GM19397 (cell line): ENCODE results near the gene TMEM116.
"Not testable (repeated sequence)": the region's sequence is repeated elsewhere in the genome, so short reads cannot be mapped to it uniquely, and the experiment has no call there.

Source experiments
- ATAC-seq: cut with Tn5 transposase; IDR thresholded peaks from one replicate; pipeline ENCODE4 v1.9.1; 2021; ENCODE audit warnings: mild to moderate bottlenecking, moderate library complexity; ENCODE audit not compliant: unreplicated experiment

Gene TMEM116

DNA sequence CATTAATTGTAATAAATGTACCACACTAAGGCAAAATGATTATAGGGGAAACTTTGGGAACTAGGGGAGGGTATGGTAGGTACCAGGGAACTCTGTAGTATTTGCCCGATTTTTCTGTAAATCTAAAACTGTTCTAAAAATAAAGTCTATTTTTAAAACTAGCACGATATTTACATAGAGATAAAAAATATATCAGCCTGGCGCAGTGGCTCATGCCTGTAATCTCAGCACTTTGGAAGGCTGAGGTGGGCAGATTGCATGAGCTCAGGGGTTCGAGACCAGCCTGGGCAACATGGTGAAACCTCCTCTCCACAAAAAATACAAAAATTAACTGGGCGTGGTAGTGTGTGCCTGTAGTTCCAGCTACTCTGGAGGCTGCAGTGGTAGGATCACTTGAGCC lies 32.4 kb downstream of the TMEM116 start:
- ATAC-seq: no peak

DNA sequence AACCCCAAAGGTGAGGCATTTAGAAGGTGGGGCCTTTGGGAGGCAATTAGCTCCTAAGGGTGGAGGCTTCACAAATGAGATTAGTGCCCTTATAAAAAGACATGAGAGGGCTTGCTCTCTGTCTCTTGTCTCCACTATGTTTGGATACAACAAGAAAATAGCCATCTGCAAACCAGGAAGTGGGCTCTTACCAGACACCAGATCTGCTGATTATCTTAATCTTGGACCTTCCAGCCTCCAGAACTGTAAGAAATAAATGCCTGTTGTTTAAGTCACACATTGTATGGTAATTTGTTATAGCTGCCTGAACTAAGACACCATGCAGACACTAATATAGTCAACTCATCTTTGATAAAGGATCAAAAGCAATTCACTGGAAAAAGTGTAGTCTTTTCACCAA lies 34.4 kb downstream of the TMEM116 start:
- no peak for ATAC-seq

DNA sequence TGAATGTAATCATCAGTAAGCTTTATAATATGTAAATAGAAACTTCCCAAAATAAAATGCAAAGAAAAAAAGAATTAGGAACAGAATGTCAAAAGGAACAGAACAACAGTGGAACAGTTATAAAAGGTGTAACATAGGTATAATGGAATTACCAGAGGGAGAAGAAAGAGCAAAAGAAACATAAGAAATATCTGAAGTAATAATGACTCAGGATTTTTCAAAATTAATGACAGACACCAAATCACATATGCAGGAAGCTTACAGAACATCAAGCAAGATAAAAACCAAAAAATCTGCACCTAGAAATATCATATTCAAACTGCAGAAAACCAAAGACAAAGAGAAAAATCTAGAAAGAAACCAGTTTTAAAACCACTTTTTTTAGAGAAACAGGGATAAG lies 36.1 kb downstream of the TMEM116 start:
- ATAC-seq: no peak

DNA sequence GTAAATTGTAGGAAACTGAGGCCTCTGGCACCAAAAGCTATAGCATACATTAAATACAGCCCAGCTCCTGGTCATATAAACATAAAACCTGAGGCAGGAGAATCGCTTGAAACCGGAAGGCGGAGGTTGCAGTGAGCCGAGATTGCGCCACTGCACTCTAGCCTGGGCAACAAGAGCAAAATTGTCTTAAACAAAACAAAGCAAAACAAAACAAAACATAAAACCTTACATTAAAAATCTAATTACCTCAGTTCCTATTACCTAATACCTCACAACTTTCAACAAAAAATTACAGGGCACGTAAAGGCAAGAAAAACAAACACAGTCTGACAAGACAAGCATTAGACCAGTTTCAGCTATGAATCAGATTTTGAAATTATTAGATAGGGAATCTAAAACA lies 36.7 kb downstream of the TMEM116 start:
- no peak for ATAC-seq

DNA sequence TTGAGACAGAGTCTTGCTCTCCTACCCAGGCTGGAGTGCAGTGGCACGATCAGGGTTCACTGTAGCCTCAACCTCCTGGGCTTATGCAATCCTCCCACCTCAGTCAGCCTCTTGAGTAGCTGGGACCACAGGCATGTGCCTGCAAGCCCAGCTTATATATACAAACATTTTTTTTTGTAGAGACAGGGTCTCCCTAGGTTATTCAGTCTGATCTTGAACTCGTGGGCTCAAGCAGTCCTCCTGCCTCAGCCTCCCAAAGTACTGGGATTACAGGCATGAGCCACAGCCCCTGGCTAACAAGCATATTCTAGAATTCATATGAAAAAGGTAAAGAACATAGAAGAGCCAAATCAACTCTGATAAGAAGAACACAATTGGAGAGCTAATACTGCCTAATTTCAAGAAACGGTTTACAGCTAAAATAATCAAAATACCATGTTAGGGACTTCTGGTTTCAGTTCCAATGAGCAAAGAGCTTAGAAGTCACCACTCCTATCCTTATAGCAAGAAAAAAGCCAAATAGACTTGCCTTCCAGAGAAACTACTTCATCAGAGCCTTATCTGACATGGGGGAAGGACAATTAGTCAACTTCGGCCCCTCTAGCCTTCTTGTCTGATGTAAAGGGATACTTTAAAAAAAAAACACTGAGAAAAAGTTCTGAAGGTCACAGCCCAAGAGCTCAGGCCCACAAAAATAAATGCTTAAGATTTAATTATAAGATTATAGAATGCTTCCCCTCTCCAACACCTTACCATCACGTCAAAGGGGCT lies 37.6 kb downstream of the TMEM116 start:
- no peak for ATAC-seq

DNA sequence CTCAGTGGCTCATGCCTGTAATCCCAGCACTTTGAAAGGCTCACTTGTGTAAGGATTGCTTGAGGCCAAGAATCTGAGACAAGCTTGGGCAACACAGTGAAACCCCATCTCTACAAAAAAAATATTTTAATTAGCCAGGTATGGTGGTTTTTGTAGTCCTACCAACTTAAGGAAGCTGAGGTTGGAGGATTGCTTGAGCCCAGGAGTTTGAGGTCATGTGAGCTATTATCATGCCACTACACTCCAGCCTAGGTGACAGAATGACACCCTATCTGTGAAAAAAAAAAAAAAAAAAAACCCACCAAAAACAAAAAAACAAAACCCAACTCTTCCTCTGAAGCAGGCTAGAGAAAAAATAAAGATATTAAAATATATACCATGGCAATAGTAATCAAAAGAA lies 41.2 kb downstream of the TMEM116 start:
- no peak for ATAC-seq

DNA sequence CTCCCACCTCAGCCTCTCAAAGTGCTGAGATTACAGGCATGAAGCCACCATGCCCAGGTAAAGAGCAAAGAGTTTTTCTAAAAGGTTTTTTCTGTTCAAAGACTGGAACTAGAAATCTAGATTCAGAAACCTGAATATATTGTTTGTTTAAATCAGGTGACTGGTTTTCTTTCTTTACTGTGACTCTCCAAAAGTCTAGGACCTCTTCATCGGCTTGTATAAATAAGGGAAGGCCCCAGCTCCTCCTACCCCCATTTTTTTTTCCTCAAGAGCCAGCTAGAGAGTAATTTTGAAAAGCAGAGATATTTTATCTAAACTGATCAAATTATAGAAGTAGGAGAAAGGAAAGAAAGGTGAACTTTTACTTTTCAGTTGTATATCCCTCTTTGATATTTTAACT lies 48.0 kb downstream of the TMEM116 start:
- ATAC-seq: no peak

DNA sequence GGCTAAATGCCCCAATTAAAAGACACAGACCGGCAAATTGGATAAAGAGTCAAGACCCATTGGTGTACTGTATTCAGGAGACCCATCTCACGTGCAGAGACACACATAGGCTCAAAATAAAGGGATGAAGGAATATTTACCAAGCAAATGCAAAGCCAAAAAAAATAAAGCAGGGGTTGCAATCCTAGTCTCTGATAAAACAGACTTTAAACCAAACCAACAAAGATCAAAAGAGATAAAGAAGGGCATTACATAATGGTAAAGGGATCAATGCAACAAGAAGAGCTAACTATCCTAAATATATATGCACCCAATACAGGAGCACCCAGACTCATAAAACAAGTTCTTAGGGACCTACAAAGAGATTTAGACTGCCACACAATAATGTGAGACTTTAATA lies 53.4 kb downstream of the TMEM116 start:
- not testable (repeated sequence) for ATAC-seq

DNA sequence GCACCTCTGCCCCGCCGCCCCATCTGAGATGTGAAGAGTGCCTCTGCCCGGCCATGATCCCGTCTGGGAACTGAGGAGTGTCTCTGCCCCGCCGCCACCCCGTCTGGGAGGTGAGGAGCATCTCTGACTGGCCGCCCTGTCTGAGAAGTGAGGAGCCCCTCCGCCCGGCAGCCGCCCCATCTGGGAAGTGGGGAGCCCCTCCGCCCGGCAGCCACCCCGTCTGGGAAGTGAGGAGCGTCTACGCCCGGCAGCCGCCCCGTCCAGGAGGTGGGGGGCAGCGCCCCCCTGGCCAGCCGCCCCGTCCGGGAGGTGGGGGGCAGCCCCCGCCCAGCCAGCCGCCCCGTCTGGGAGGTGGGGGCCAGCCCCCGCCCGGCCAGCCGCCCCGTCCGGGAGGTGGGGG lies 55.7 kb downstream of the TMEM116 start:
- not testable (repeated sequence) for ATAC-seq

DNA sequence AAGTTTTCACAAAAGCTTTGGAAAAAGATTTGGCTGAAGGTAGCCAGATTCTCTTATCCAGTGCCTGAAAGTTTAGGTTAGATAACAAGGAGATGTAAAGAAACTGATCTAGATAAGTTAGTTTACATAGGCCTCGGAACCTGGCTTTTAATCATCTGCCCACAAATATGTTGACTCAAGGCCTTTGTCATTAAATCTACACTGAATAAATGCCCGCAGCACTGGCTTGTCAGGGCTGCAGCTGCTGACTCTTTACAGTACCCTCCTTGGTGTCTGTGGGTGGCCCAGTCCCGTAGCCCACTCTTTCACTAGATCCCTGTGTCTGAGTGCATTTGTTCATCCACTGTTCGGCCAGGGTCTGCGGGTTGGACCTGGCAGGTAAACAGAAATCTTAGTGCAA lies 58.0 kb downstream of the TMEM116 start:
- ATAC-seq: no peak

DNA sequence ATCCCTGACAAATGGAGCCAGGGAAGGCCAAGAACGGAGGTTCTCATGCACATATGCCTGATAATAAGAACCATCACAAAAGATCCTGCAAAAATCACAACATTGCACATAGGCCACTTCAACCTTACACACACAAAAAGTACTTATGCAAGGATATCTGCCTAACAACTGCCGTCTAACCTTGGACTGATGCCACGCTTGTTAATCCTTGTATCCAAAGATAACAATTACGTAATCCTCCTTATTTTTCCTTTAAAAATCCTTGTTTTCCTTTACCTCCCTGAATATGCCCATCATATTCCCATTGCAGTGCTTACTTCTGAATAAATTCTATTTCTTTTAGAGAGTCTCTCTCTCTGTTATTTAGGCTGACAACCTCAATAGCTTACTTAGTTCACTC lies 59.5 kb downstream of the TMEM116 start:
- no peak for ATAC-seq

DNA sequence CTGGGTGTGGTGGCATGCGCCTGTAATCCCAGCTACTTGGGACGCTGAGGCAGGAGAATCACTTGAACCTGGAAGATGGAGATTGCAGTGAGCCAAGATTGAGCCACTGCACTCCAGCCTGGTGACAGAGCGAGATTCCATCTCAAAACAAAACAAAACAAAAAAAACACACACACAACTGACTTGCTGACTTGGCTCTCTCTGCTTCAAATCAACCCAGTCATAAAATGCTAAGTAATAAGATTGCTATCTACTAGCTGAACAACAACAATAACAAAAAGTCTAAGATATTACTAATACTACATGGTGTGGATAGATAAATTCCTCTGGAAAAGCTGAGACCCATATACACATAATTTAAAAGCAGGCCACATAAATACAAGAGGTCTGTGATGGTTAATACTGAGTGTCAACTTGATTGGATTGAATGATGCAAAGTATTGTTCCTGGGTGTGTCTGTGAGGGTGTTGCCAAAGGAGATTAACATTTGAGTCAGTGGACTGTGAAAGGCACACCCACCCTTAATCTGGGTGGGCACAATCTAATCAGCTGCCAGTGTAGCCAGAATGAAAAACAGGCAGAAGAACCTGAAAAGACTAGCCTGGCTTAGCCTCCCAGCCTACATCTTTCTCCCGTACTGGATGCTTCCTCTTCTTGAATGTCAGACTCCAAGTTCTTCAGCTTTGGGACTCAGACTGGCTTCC lies 60.7 kb downstream of the TMEM116 start:
- not testable (repeated sequence) for ATAC-seq

DNA sequence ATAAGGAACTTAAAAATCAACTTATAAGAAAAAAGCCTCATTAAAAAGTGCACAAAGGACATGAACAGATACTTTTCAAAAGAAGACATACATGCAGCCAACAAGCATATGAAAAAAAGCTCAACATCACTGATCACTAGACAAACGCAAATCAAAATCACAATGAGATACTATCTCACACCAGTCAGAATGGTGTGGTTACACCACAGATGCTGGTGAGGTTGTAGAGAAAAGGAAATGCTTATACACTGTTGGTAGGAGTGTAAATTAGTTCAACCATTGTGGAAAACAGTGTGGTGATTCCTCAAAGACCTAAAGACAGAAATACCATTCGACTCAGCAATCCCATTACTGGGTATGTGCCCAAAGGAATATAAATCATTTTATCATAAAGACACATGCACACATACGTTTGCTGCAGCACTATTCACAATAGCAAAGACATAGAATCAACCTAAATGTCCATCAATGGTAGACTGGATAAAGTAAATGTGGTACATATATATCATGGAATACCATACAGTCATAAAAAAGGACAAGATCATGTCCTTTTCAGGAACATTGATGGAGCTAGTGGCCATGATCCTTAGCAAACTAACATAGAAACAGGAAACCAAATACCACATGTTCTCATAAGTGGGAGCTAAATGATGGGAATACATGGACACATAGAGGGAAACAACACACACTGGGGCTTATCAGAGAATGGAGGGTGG lies 61.8 kb downstream of the TMEM116 start:
- not testable (repeated sequence) for ATAC-seq

DNA sequence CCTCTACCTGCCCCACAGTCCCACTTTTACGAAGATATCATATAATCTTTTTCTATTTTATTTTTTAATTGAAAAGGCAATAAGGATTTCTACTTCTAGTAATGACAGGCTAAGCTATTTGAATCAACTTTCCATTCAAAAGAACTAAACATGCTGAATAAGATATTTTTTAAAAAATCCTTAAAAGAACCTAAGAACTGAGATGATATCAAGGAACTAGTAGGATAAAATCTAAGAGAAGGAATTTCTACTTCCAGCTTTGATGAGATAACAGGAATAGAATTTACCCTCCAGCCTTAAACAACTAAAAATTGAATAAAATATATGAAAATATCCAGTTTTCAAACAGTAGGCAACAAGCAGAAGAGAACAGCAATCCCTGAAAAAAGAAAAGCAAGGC lies 69.0 kb downstream of the TMEM116 start:
- no peak for ATAC-seq

DNA sequence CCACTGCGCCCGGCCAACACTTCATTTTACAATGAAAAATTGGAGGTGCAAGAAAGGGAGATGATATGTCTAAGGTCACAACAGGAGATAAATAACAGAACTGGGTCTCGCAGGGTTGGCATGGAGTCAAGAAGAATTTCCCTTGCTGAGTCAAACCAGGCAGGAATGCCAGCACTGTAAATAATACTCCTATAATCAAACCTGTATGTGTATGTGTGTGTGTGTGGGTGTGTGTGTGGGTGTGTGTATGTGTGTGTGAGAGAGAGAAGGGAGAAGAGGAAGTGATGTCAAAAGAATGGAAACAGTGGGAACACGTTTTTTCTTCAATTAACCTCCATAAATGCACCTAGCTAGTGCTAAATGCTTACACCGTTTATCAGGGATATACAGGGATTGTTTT lies 70.4 kb downstream of the TMEM116 start:
- ATAC-seq: no peak

DNA sequence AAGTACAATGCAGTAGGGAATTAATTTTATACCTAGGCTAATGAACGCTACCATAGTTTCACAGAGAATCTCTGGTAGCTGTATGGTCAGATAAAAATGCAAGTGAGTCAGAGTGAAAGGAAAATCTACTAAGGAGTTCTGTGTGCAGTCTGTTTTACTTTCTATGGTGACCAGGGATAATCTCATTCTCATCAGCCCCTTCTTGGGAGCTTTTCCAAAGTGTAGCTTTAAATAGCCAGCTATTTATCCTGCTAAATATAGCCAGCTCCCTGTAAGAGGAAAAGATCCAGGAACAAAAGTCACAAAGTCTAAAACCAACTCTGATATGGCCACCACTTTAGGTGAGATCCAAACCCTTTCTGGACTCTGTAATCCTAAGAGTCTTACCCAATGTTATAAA lies 75.5 kb downstream of the TMEM116 start:
- ATAC-seq: no peak

DNA sequence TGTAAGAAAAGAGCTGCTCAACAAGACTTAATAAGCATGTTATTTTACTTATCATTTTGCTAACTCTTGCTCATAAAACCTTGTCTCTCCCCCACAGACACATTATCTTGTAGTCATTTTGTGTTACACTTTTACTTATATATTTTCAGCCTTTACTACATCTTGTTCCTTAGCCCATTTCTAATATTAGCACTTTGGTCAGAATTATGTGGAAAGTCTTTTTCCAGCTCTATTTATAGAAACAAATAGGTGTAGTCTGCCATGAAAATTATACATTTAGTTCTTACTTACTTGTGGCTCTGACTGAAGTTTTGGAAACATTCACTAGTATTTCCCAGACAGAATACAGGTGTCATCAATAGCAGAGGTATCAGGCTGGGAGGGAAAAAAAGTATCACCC lies 76.1 kb downstream of the TMEM116 start:
- ATAC-seq: no peak

DNA sequence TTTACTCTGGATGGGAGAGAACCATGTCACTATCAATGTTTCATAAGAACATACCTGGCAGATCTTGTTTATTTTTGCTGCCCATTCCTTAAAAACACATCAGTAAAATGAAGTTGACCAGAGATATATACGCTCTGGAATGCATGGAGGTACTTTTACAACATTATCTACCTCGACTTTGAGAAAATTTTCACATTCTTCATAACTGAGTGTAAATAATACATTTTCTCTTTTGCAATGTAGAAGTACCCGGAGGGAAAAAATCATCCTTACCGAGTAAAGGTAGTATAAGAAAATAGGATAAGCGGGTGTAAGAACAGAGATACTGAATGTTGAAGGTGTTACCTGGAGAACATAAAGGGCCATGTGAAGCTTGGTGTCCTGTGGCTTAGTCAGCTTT lies 80.7 kb downstream of the TMEM116 start:
- ATAC-seq: no peak

DNA sequence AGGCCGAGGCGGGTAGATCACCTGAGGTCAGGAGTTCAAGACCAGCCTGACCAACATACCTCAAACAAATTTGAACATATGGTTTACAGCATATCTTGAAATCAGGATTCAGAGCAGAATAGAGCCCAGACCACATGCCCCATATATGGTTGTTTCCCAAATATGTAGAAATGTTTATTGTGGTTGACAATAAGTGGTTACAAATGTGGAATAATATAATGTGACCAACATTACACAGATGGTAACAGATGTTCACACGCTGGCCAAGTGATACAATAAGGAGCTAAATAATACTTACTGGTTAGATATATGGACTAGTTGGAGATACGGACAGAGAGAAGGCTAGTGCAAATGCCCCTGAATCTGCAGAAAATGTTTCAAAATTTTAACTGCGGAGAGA lies 85.6 kb downstream of the TMEM116 start:
- no peak for ATAC-seq

DNA sequence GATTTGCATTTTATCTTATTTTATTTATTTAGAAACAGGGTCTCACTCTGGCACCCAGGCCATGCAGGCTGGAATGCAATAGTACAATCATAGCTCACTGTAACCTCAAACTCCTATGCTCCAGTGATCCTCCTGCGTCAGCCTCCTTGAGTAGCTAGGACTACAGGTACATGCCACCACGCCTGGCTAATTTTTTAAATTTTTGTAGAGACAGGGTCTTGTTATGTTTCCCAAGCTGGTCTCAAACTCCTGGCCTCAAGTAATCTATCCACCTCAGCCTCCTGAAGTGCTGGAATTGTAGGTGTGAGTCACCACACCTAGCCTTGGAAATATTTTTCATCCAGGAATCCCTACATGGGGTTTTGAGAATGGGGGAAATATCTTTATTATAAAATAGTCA lies 86.3 kb downstream of the TMEM116 start:
- no peak for ATAC-seq

DNA sequence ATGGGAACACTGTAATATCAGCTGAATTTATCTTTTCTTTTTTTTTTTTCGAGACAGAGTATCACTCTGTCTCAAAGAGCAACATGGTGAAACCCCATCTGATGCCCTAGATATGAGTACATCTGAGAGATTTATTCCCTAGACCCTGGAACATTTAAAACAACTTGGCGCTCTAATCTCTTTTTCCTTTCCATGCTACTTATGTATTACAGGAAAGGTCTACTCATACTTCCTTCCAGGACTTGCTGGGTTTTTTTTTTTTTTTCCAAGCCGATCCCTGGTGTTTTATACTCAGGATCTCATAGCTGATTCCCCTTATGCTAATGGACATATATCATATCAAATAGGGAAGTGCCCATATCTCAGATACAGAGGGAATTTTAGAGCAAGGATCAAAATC lies 87.8 kb downstream of the TMEM116 start:
- ATAC-seq: no peak

DNA sequence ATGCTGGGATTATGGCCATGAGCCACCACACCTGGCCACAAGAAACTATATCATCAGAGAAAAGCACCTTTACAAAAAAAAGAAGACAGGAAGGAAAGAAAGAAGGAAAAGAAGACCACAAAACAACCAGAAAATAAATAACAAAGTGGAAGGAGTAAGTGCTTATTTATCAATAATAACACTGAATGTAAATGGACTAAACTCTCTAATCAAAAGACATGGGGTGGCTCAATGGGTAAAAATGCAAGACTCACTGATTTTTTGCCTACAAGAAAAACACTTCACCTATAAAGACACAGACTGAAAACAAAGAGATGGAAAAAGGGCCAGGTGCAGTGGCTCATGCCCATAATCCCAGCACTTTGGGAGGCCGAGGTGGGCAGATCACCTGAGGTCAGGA lies 105.2 kb downstream of the TMEM116 start:
- ATAC-seq: no peak
